GM19193 (cell line): ENCODE results near the gene OR2T34.
"Not testable (repeated sequence)": the region's sequence is repeated elsewhere in the genome, so short reads cannot be mapped to it uniquely, and the experiment has no call there.

Experiments used
- POLR2A ChIP-seq: IDR thresholded peaks from 4 replicates; pipeline ENCODE4 v1.6.1; 2011; ENCODE audit not compliant: insufficient read depth, insufficient read length; ENCODE audit errors: extremely low read depth

The OR2T34 gene

GRCh38 chr1:248576260-248576980, 1.9 kb upstream of the OR2T34 start:
- no peak for TF ChIP-seq POLR2A

DNA sequence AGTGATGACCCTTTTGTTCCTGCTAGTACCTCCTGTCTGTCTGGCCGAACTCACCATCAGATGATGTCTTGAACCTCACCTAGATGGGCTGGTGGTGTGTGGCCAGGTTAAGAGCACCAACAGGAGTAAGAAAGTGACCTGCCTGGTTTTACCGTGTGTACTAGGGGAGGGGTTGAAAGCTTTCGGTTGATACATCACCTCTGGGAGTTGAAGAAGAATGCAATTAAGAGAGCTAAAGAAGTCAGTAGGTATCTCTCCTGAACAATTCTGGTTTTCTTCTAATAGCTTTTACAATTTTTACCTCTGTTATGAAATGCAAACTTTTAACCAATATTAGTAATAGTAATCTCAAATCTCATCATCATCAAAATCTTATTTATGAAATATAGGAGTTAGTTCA, 11.9 kb downstream of the OR2T34 start, which contains the start of gene OR2T29:
TSS of gene OR2T29 (minus strand) at position 101 of the 400 bp plus-strand sequence. CDS start 3,281 bp downstream, outside the sequence.
- TF ChIP-seq POLR2A = not testable (repeated sequence)
